GM12891 (cell line): ENCODE measurements around the gene ZNF407.

Experiments
- PAX5 ChIP-seq: IDR thresholded peaks from 2 replicates; pipeline ENCODE4 v1.6.1; 2011; ENCODE audit warnings: low read length, moderate library complexity, mild to moderate bottlenecking; ENCODE audit not compliant: insufficient read depth, severe bottlenecking
- POLR2A ChIP-seq: IDR thresholded peaks from 2 replicates; pipeline ENCODE4 v1.6.1; 2011; ENCODE audit warnings: low read depth, low read length, control low read depth
- POLR2AphosphoS5 ChIP-seq: IDR thresholded peaks from 2 replicates; pipeline ENCODE4 v1.6.1; 2011; ENCODE audit warnings: low read depth, low read length, control low read depth
- POU2F2 ChIP-seq: IDR thresholded peaks from 2 replicates; pipeline ENCODE4 v1.6.1; 2011; ENCODE audit warnings: low read depth, mild to moderate bottlenecking, control low read depth, low read length, moderate library complexity
- SPI1 ChIP-seq: IDR thresholded peaks from 2 replicates; pipeline ENCODE4 v1.6.1; 2011; ENCODE audit warnings: low read depth, low read length, control low read depth
- TAF1 ChIP-seq: IDR thresholded peaks from 2 replicates; pipeline ENCODE4 v1.6.1; 2011; ENCODE audit warnings: low read depth, low read length, control low read depth

GRCh38 chr18:74963820-74964446 is 366.3 kb downstream of the ZNF407 start:
- TF ChIP-seq TAF1 (no peak), POLR2A (no peak), POLR2AphosphoS5 (no peak), PAX5 (no peak), SPI1 (no peak), POU2F2 (no peak)
